Esophagus muscularis mucosa (tissue), 4 donors: Measurements from ENCODE around the gene FUT9. TPM values are rescaled to one million over a fixed set of nuclear protein-coding genes. Genes with fewer than 3 reads are reported as not detected.

Experiments used
- DNase-seq: peaks from one replicate; pipeline ENCODE4 v3.0.0-alpha.2; 2017; ENCODE audit errors: extremely low spot score
- H3K27ac ChIP-seq, 4 donors: fragments of 200-600 bp; sonication (generic); replicated peaks in 1 of 4; 1 replicate in 3 of 4; 2 replicates in 1 of 4; pipeline ENCODE4 v1.5.1; 2016 to 2019; ENCODE audit warnings: mild to moderate bottlenecking in 1 of 4
- H3K27me3 ChIP-seq, 4 donors: fragments of 200-600 bp; sonication (generic); one replicate each; pipeline versions ENCODE4 v1.5.1 to v1.6.0; 2016 to 2019
- H3K36me3 ChIP-seq, 4 donors: fragments of 200-600 bp; sonication (generic); one replicate each; pipeline ENCODE4 v1.5.1; 2016 to 2019
- H3K4me1 ChIP-seq, 4 donors: fragments of 200-600 bp; sonication (generic); one replicate each; pipeline ENCODE4 v1.5.1; 2016 to 2019
- H3K4me3 ChIP-seq, 4 donors: fragments of 200-600 bp; sonication (generic); 1 replicate in 2 of 4; 2 replicates in 2 of 4; pipeline ENCODE4 v1.5.1; 2016 to 2019; ENCODE audit warnings: mild to moderate bottlenecking in 4 of 4, moderate library complexity in 1 of 4
- H3K9me3 ChIP-seq, 4 donors: fragments of 200-600 bp; sonication (generic); 1 replicate in 3 of 4; 2 replicates in 1 of 4; pipeline ENCODE4 v1.5.1; 2016 to 2019
- EP300 ChIP-seq: sonication (generic); formaldehyde crosslinking; IDR thresholded peaks from one replicate; pipeline ENCODE4 v1.6.1; 2017; ENCODE audit warnings: antibody characterized with exemption
- POLR2A ChIP-seq: fragments of 450-650 bp; IDR thresholded peaks from one replicate; pipeline ENCODE4 v1.6.1; 2017; ENCODE audit warnings: antibody characterized with exemption, moderate library complexity, mild to moderate bottlenecking, low read depth
- POLR2AphosphoS5 ChIP-seq, 2 donors: sonication (generic); formaldehyde crosslinking; IDR thresholded peaks; one replicate each; pipeline ENCODE4 v1.6.1; 2017; ENCODE audit warnings: antibody characterized with exemption in 2 of 2
- WGBS: methylation state at CpG from one replicate; pipeline ENCODE4 v1.1.5; 2018; 5-methylcytosine and 5-hydroxymethylcytosine counted together
- intact Hi-C: fragments of 100-400 bp; cut with DNase I; formaldehyde crosslinking; loops from one replicate; pipeline ENCODE4 v1.15.1; 2023
- total RNA-seq, 4 donors: library from RNA; depleted of rRNA; stranded (reverse); fragments of >200 nt; gene quantifications; one replicate each; pipeline versions ENCODE4 v1.1.0 to v1.2.1, GENCODE V29; 2016
- TF ChIP-seq, protein P1 (sequence below), 3 experiments: fragments of 200-600 bp in 2 of 3; fragments of 450-650 bp in 1 of 3; sonication (generic) in 2 of 3; IDR thresholded peaks; one replicate each; pipeline ENCODE4 v1.5.1; 2017 to 2019; ENCODE audit warnings: antibody characterized with exemption in 3 of 3, mild to moderate bottlenecking in 2 of 3, moderate library complexity in 1 of 3

Gene FUT9
- not detected for total RNA-seq

DNA sequence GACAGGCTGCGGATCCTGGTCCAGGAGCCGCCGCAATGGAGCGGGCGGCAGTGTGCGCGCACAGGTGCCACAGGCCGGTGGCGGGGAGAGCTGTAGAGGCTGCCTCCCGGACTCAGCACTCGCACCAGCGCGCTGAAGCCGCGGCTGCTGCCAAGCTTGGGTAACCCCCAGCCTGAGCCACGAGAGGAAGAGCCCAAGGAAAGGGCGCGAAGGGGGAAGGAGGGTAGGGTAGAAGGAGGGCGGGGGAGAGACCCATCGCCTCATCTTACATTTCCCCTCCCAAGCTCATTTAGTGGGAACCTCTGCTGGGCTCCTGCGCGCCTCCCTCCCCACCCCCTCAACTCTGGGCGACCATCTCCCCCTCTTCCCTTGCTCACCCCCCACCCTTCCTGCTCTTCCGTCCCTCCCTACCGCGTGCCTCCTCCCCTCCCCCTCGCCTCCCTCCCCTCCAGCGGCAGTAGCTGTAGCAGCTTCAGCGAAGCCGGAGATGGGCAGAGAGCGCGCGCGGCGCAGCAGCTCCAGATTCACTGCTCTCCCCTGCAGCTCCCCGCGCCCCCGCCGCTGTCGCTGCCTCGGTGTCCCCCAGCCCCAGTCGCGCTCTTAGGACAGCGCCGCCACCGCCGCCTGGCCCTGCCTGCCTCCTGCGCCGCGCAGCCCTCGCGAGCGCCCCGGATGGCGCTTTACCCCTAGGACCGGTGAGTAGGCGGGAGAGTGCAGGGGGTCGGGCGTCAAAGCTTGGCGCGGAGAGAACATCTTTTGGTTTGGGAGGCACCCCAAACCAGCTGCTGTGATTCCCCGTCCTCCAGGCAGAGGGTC lies at the start of gene FUT9:
FUT9 (plus strand) TSS at position 457 of the 816 bp plus-strand sequence. CDS start 187,182 bp downstream, outside the sequence.
- H3K27me3 ChIP-seq, result peaks cover 0 to 29% (median 5%) of the 10 kb centered on the region in 4 donors
- DNase-seq, result no peak
- no peaks in the 10 kb centered on the region for H3K36me3 ChIP-seq
- H3K4me1 ChIP-seq, result peaks cover 0 to 12% (median 7%) of the 10 kb centered on the region in 4 donors
- TF ChIP-seq, protein P1, sequence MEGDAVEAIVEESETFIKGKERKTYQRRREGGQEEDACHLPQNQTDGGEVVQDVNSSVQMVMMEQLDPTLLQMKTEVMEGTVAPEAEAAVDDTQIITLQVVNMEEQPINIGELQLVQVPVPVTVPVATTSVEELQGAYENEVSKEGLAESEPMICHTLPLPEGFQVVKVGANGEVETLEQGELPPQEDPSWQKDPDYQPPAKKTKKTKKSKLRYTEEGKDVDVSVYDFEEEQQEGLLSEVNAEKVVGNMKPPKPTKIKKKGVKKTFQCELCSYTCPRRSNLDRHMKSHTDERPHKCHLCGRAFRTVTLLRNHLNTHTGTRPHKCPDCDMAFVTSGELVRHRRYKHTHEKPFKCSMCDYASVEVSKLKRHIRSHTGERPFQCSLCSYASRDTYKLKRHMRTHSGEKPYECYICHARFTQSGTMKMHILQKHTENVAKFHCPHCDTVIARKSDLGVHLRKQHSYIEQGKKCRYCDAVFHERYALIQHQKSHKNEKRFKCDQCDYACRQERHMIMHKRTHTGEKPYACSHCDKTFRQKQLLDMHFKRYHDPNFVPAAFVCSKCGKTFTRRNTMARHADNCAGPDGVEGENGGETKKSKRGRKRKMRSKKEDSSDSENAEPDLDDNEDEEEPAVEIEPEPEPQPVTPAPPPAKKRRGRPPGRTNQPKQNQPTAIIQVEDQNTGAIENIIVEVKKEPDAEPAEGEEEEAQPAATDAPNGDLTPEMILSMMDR (IDR thresholded peaks at IDR 0.05), result no peak
- no peaks in the 10 kb centered on the region for H3K9me3 ChIP-seq
- WGBS, result 2% methylated on average over 34 of the region's 62 CpGs
- peak within 1 kb of the TSS in 1 of 4 donors; percentile 7 for H3K4me3 ChIP-seq
- H3K27ac ChIP-seq, result no peak within 1 kb of the TSS
- intact Hi-C loops, result no loop called here

DNA sequence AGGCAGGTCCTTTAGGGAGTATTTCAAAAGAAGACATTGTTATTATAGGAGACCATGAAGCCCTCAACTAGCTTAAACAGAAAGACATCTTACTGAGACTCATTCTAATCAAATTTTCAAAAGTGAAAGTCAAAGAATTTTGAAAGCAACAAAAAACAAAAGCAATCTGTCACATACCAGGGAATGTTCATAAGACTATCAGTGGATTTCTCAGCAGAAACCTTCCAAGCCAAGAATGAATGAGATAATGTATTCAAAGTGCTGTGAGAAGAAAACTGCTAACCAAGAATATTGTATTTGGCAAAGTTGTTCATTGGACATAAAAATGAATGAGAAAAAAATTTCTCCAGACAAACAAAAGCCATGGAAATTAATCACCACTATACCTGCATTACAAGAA lies 48.2 kb upstream of the FUT9 start:
- Histone ChIP-seq H3K4me1 (no peaks in the 10 kb centered on the region), H3K27ac (no peak overlapping the region), H3K36me3 (no peaks in the 10 kb centered on the region), H3K9me3 (peaks cover 0 to 10% (median 2%) of the 10 kb centered on the region in 4 donors), H3K4me3 (no peak overlapping the region), H3K27me3 (no peaks in the 10 kb centered on the region)
- intact Hi-C loops, result no loop called here
- no peak for DNase-seq
- no peak for TF ChIP-seq EP300
- no peak for TF ChIP-seq POLR2A
- TF ChIP-seq, protein P1 (IDR thresholded peaks at IDR 0.05), result no peak
- no peak for TF ChIP-seq POLR2AphosphoS5 (IDR thresholded peaks at IDR 0.05)

DNA sequence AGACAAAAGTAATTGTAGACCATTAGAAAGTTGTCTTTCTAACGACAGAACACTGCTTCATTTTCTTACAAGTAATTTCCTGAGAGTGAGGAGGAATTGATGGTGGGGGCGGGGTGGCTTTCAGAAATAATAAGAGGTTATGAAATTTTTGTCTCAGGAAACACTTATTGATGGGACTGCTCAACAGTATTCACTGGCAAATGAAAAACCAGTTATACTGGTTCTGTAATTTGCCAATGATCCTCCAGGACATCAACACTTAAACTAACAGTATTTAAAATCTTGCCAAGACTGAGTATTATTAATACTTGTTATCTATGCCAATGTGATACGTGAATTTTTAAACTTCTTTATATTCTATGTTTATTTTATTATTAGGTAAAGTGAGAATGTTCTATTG lies 41.8 kb upstream of the FUT9 start:
- Histone ChIP-seq H3K27ac (no peak overlapping the region), H3K27me3 (no peaks in the 10 kb centered on the region), H3K4me1 (no peaks in the 10 kb centered on the region), H3K9me3 (peaks cover 0 to 5% (median 2%) of the 10 kb centered on the region in 4 donors), H3K36me3 (no peaks in the 10 kb centered on the region), H3K4me3 (no peak overlapping the region)
- TF ChIP-seq POLR2AphosphoS5 (IDR thresholded peaks at IDR 0.05) (no peak), POLR2A (no peak), EP300 (no peak)
- TF ChIP-seq, protein P1 (IDR thresholded peaks at IDR 0.05), result no peak
- 72% methylated on average over 3 of the region's 3 CpGs for WGBS
- no peak for DNase-seq
- intact Hi-C loops, result no loop called here

DNA sequence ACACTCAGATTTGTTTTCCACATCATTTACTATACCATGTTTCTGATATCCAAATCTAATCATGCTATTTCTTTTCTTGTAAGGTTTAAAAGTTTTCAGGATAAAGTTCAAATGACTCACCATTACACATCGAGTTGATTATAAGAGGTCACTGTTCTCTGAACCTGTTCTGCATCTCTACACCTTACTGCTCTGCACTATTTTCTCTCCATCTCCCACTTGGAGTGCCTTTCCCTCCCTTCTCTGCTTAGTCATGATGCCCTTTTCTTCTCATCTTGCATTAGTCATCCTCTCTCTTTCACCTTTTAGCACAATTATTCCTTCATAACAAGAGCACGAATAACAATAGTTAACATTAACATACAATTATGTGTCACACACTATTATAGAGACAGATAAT lies 37.5 kb upstream of the FUT9 start:
- H3K9me3 ChIP-seq, result no peaks in the 10 kb centered on the region
- WGBS, result 60% methylated on average over 2 of the region's 2 CpGs
- intact Hi-C loops, result no loop called here
- TF ChIP-seq POLR2A (no peak), POLR2AphosphoS5 (IDR thresholded peaks at IDR 0.05) (no peak), EP300 (no peak)
- TF ChIP-seq, protein P1 (IDR thresholded peaks at IDR 0.05), result no peak
- no peaks in the 10 kb centered on the region for H3K27me3 ChIP-seq
- H3K4me3 ChIP-seq, result no peak overlapping the region
- no peaks in the 10 kb centered on the region for H3K4me1 ChIP-seq
- no peaks in the 10 kb centered on the region for H3K36me3 ChIP-seq
- no peak for DNase-seq
- no peak overlapping the region for H3K27ac ChIP-seq

DNA sequence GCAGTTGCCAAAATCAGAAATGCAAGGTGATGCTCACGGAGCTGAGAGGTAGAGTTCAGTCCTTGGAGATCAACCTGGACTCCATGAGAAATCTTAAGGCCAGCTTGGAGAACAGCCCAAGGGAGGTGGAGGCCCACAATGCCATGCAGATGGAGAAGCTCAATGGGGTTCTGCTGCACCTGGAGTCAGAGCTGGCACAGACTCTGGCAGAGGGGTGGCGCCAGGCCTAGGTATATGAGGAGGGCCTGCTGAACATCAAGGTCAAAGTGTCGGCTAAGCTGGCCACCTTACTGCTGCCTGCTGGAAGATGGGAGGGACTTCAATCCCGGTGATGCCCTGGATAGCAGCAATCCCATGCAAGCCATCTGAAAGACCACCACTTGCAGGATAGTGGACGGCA lies 23.9 kb upstream of the FUT9 start:
- TF ChIP-seq EP300 (no peak), POLR2AphosphoS5 (IDR thresholded peaks at IDR 0.05) (no peak), POLR2A (no peak)
- TF ChIP-seq, protein P1 (IDR thresholded peaks at IDR 0.05), result no peak
- WGBS, result 91% methylated on average over 4 of the region's 5 CpGs
- no peaks in the 10 kb centered on the region for H3K4me1 ChIP-seq

More for the DNA sequence above, 23.9 kb upstream of the FUT9 start:
- Histone ChIP-seq H3K27me3 (no peaks in the 10 kb centered on the region), H3K27ac (no peak overlapping the region), H3K36me3 (no peaks in the 10 kb centered on the region), H3K4me3 (no peak overlapping the region), H3K9me3 (peaks cover 0 to 17% (median 10%) of the 10 kb centered on the region in 4 donors)
- no peak for DNase-seq
- intact Hi-C loops, result no loop called here
